Panc1 (cell line): ENCODE measurements around the gene DNASE1L3.

Experiments
- TF ChIP-seq, protein P1 (sequence below): fragments of 450-650 bp; IDR thresholded peaks from 2 replicates; pipeline ENCODE4 v1.5.1; 2017; ENCODE audit warnings: mild to moderate bottlenecking
- TF ChIP-seq, protein P2 (sequence below), 2 experiments: IDR thresholded peaks; 2 replicates each; pipeline ENCODE4 v1.6.1; 2011 to 2012; ENCODE audit warnings: low read depth in 2 of 2, control low read depth in 1 of 2, low read length in 1 of 2, mild to moderate bottlenecking in 1 of 2, moderate library complexity in 1 of 2; ENCODE audit not compliant: insufficient read depth in 1 of 2

DNA sequence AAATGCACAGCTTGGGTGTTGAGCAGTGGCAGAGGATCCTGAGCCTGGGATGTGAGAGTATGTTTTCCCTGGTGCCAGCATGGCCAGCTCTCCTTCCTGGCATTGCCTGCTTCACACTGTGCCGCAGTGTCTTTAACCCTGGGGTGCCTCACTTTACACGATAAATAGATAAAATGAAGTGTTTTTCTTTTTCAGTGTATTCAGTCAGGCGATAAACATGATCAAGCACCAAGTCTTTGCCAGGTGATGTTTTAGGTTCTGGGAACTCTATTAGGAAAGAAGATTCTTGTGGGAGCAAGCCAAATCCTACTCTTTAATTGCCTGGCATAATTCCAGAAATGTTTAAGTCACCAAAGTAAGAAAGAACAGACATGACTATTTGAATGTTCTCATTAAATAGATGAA is 40.9 kb upstream of the DNASE1L3 start:
- TF ChIP-seq, protein P1, sequence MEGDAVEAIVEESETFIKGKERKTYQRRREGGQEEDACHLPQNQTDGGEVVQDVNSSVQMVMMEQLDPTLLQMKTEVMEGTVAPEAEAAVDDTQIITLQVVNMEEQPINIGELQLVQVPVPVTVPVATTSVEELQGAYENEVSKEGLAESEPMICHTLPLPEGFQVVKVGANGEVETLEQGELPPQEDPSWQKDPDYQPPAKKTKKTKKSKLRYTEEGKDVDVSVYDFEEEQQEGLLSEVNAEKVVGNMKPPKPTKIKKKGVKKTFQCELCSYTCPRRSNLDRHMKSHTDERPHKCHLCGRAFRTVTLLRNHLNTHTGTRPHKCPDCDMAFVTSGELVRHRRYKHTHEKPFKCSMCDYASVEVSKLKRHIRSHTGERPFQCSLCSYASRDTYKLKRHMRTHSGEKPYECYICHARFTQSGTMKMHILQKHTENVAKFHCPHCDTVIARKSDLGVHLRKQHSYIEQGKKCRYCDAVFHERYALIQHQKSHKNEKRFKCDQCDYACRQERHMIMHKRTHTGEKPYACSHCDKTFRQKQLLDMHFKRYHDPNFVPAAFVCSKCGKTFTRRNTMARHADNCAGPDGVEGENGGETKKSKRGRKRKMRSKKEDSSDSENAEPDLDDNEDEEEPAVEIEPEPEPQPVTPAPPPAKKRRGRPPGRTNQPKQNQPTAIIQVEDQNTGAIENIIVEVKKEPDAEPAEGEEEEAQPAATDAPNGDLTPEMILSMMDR = no peak
- TF ChIP-seq, protein P2, sequence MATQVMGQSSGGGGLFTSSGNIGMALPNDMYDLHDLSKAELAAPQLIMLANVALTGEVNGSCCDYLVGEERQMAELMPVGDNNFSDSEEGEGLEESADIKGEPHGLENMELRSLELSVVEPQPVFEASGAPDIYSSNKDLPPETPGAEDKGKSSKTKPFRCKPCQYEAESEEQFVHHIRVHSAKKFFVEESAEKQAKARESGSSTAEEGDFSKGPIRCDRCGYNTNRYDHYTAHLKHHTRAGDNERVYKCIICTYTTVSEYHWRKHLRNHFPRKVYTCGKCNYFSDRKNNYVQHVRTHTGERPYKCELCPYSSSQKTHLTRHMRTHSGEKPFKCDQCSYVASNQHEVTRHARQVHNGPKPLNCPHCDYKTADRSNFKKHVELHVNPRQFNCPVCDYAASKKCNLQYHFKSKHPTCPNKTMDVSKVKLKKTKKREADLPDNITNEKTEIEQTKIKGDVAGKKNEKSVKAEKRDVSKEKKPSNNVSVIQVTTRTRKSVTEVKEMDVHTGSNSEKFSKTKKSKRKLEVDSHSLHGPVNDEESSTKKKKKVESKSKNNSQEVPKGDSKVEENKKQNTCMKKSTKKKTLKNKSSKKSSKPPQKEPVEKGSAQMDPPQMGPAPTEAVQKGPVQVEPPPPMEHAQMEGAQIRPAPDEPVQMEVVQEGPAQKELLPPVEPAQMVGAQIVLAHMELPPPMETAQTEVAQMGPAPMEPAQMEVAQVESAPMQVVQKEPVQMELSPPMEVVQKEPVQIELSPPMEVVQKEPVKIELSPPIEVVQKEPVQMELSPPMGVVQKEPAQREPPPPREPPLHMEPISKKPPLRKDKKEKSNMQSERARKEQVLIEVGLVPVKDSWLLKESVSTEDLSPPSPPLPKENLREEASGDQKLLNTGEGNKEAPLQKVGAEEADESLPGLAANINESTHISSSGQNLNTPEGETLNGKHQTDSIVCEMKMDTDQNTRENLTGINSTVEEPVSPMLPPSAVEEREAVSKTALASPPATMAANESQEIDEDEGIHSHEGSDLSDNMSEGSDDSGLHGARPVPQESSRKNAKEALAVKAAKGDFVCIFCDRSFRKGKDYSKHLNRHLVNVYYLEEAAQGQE (IDR thresholded peaks at IDR 0.05; ENCODE audit: insufficient read depth in 1 of 2, low read depth in 2 of 2, low read length in 1 of 2) = no peak
